SK-N-SH treated with all-trans-retinoic acid at 6 μM for 48 hours (cell line): ENCODE data around the gene HDAC10.

Experiments
- ARNTL ChIP-seq: fragments of 450-650 bp; formaldehyde crosslinking; IDR thresholded peaks from 2 replicates; pipeline ENCODE4 v1.5.0; 2020; ENCODE audit warnings: low read depth, mild to moderate bottlenecking, moderate library complexity, borderline replicate concordance
- CSDC2 ChIP-seq: fragments of 250-450 bp; sonication (Bioruptor Pico); IDR thresholded peaks from 2 replicates; pipeline ENCODE4 v1.5.0; 2020; ENCODE audit warnings: mild to moderate bottlenecking, moderate library complexity
- TCF4 ChIP-seq: fragments of 250-450 bp; sonication (Bioruptor Pico); IDR thresholded peaks from 2 replicates; pipeline ENCODE4 v1.8.0; 2021; ENCODE audit warnings: mild to moderate bottlenecking, moderate library complexity, borderline replicate concordance
- TOX ChIP-seq: fragments of 250-450 bp; sonication (Bioruptor Pico); IDR thresholded peaks from 2 replicates; pipeline ENCODE4 v1.8.0; 2021; ENCODE audit warnings: mild to moderate bottlenecking, moderate library complexity, borderline replicate concordance
- TF ChIP-seq, protein P1 (sequence below): fragments of 250-450 bp; sonication (Bioruptor Pico); IDR thresholded peaks from 2 replicates; pipeline ENCODE4 v1.8.0; 2020; ENCODE audit warnings: mild to moderate bottlenecking, moderate library complexity, borderline replicate concordance
- TF ChIP-seq, protein P2 (sequence below): fragments of 250-450 bp; sonication (Bioruptor Pico); IDR thresholded peaks from 2 replicates; pipeline ENCODE4 v1.5.1; 2020; ENCODE audit warnings: low read depth, mild to moderate bottlenecking, moderate library complexity

DNA sequence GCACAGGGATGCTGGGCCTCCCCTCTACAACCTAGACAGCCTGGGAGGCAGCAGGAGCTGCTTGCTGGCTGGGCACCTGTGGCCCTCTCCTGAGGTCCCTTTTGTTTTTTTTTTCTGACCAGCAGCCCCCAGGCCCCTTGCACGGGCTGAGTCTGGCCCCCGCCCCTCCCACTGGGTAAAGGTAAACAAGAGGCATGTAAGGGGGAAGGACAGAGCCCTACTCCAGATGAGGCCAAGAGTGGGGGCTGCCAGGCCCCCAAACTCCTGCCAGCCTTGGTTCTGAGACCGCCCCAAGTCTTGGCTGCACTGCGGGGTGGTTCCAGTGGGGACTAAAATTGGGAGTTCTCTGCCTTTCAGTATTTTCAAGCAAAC, 47.2 kb upstream of the HDAC10 start:
- TF ChIP-seq, protein P1, sequence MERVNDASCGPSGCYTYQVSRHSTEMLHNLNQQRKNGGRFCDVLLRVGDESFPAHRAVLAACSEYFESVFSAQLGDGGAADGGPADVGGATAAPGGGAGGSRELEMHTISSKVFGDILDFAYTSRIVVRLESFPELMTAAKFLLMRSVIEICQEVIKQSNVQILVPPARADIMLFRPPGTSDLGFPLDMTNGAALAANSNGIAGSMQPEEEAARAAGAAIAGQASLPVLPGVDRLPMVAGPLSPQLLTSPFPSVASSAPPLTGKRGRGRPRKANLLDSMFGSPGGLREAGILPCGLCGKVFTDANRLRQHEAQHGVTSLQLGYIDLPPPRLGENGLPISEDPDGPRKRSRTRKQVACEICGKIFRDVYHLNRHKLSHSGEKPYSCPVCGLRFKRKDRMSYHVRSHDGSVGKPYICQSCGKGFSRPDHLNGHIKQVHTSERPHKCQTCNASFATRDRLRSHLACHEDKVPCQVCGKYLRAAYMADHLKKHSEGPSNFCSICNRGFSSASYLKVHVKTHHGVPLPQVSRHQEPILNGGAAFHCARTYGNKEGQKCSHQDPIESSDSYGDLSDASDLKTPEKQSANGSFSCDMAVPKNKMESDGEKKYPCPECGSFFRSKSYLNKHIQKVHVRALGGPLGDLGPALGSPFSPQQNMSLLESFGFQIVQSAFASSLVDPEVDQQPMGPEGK: no peak
- TF ChIP-seq, protein P2, sequence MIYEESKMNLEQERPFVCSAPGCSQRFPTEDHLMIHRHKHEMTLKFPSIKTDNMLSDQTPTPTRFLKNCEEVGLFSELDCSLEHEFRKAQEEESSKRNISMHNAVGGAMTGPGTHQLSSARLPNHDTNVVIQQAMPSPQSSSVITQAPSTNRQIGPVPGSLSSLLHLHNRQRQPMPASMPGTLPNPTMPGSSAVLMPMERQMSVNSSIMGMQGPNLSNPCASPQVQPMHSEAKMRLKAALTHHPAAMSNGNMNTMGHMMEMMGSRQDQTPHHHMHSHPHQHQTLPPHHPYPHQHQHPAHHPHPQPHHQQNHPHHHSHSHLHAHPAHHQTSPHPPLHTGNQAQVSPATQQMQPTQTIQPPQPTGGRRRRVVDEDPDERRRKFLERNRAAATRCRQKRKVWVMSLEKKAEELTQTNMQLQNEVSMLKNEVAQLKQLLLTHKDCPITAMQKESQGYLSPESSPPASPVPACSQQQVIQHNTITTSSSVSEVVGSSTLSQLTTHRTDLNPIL: no peak
- no peak for TF ChIP-seq ARNTL (CRISPR knock-in tag)
- no peak for TF ChIP-seq TCF4 (CRISPR knock-in tag)
- TF ChIP-seq TOX (CRISPR knock-in tag): no peak
- no peak for TF ChIP-seq CSDC2 (CRISPR knock-in tag)
